HG03354 (cell line): Measurements from ENCODE around the gene KMT2D.

ENCODE experiments used
- ATAC-seq: cut with Tn5 transposase; IDR thresholded peaks from one replicate; pipeline ENCODE4 v1.9.1; 2021; ENCODE audit warnings: mild to moderate bottlenecking; ENCODE audit not compliant: unreplicated experiment, poor library complexity, severe bottlenecking

The KMT2D gene

GRCh38 chr12:49025463-49025862 is 35.1 kb downstream of the KMT2D start:
- ATAC-seq: no peak

GRCh38 chr12:49024543-49024942 is 36.1 kb downstream of the KMT2D start:
- no peak for ATAC-seq

GRCh38 chr12:49023812-49024211 is 36.8 kb downstream of the KMT2D start:
- ATAC-seq: no peak

- ATAC-seq: no peak
Observed at GRCh38 chr12:49022558-49023178, 37.9 kb downstream of the KMT2D start.

- ATAC-seq: no peak
Observed at GRCh38 chr12:49021292-49021915, 39.2 kb downstream of the KMT2D start.

- no peak for ATAC-seq
Observed at GRCh38 chr12:49020441-49020840, 40.2 kb downstream of the KMT2D start.

- no peak for ATAC-seq
Observed at GRCh38 chr12:49019443-49020324, 40.9 kb downstream of the KMT2D start.

GRCh38 chr12:49019120-49019430 is 41.5 kb downstream of the KMT2D start:
- peak; percentile 34 for ATAC-seq

GRCh38 chr12:49018261-49019119 is 42.1 kb downstream of the KMT2D start, which contains the start of gene PRKAG1:
Gene PRKAG1, minus strand, starts transcription at chr12:49018776. Its CDS starts 36 bp downstream, at chr12:49018740.
- ATAC-seq: peak; percentile 91

- ATAC-seq: peak; percentile 15
Observed at GRCh38 chr12:49017891-49018260, 42.7 kb downstream of the KMT2D start.

GRCh38 chr12:49015196-49015595 is 45.4 kb downstream of the KMT2D start:
- no peak for ATAC-seq

- no peak for ATAC-seq
Observed at GRCh38 chr12:49014547-49014946, 46.0 kb downstream of the KMT2D start.

- no peak for ATAC-seq
Observed at GRCh38 chr12:49013428-49013827, 47.2 kb downstream of the KMT2D start.

GRCh38 chr12:49012739-49013138 is 47.9 kb downstream of the KMT2D start:
- ATAC-seq: no peak
